Globus pallidus (tissue), 1 donor: ENCODE results near the gene WNT6.

Experiments
- DNase-seq: peaks from one replicate; pipeline ENCODE4 v3.0.0-alpha.2; 2015; ENCODE audit warnings: low spot score

The WNT6 gene

DNA sequence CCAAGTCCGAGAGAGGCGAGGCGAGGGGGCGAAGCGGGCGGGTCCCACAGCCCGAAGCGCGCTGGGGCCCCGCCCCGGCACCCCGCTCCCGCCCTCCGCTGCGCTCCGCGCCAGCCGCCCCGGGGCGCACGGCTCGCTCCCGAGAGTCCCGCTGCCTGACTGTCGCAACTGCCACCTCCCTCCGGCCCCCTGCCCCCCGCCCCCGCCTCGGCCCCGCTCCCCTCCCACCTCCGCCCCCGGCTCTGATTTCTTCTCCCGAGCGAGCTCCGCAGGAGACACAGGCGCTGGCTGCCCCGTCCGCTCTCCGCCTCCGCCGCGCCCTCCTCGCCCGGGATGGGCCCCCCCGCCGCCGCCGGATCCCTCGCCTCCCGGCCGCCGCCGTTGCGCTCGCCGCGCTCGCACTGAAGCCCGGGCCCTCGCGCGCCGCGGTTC lies at the start of gene WNT6:
TSS of gene WNT6 (plus strand) at position 250 of the 432 bp plus-strand sequence. CDS start 233 bp downstream, outside the sequence.
- DNase-seq = no peak

DNA sequence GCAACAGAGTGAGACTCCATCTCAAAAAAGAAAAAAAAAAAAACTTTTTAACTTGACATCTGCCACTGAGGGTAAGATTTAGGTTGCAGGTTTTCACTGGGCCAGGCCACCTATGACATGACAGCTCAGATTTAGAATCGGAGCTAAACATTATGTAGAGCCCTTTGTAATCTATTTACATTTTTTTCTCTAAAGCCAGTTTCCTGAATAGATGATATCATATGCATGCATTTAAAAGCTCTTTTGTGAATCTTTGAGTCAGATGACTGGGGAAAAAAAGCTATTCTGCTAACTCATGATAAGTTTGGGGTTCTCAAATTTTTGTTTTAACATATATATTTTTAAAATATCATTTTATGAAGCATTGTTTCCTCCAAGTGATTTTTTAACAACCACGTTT lies 49.3 kb upstream of the WNT6 start:
- no peak for DNase-seq

DNA sequence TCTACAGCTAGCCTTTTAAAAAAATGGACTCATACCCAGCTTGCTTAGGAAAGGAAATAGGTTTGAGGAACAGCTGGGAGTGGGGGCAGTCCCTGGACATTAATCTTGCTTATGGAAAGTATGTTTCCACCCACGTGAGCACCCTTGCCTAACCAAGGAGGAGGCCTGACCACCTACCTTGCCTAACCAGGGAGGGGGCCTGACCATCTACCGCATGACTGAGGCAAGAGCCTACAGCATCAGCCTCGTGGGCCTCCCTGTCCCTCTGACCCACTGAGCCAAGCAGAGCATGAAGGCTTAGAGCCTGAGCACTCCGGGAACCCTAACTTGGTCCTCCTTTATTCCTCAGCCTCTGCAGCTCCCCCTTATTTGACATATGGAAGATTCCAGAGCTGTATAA lies 48.2 kb upstream of the WNT6 start:
- DNase-seq = no peak

DNA sequence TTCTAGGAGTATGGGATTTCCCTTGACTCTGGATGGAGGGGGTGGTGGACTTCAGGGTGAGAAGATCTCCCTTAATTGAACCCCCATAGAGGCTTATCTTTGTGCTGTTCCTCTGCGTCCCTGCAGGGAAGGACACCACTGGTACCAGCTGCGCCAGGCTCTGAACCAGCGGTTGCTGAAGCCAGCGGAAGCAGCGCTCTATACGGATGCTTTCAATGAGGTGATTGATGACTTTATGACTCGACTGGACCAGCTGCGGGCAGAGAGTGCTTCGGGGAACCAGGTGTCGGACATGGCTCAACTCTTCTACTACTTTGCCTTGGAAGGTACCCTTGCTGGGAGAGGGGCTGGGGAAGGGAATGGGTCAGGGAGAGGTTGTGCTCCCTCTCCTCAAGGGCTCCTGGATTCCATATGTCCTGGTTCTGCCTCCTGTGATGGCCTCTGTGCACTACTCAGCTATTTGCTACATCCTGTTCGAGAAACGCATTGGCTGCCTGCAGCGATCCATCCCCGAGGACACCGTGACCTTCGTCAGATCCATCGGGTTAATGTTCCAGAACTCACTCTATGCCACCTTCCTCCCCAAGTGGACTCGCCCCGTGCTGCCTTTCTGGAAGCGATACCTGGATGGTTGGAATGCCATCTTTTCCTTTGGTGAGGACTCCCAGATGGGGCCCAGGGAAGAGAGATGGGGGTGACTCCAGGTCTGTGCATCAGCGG lies 47.3 kb upstream of the WNT6 start:
- DNase-seq = no peak

DNA sequence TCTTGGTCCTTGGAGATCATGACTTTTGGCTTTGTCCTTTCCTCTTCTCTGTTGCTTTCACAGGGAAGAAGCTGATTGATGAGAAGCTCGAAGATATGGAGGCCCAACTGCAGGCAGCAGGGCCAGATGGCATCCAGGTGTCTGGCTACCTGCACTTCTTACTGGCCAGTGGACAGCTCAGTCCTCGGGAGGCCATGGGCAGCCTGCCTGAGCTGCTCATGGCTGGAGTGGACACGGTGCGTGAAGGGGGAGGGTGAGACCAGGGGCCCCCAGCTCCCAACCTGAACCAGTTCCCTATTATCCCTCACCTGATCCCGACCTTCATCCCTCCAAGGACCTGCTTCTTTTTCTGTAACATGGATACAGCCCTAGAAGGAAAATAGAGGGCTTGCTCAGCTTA lies 46.7 kb upstream of the WNT6 start:
- no peak for DNase-seq

DNA sequence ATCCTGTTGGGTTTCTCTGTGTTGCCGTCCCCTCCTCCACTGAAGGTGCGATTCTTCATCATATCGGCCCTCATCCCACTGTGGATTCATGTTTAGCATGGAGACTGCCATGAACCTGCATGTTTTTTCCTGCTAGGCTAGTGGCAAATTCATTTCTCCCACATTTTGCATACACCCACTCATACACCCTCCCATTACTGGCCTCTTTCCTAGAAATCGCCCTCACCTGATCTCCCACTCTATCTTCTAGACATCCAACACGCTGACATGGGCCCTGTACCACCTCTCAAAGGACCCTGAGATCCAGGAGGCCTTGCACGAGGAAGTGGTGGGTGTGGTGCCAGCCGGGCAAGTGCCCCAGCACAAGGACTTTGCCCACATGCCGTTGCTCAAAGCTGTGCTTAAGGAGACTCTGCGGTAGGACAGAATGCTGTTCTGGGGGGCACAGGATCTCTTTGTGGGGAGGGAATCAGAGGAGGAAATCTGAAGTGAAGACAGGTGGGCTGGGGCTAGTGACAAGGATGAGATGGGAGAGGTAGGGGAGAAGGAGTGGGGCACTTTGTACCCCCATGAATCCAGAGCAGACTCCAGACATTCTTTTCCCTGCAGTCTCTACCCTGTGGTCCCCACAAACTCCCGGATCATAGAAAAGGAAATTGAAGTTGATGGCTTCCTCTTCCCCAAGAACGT lies 45.7 kb upstream of the WNT6 start:
- DNase-seq = no peak

DNA sequence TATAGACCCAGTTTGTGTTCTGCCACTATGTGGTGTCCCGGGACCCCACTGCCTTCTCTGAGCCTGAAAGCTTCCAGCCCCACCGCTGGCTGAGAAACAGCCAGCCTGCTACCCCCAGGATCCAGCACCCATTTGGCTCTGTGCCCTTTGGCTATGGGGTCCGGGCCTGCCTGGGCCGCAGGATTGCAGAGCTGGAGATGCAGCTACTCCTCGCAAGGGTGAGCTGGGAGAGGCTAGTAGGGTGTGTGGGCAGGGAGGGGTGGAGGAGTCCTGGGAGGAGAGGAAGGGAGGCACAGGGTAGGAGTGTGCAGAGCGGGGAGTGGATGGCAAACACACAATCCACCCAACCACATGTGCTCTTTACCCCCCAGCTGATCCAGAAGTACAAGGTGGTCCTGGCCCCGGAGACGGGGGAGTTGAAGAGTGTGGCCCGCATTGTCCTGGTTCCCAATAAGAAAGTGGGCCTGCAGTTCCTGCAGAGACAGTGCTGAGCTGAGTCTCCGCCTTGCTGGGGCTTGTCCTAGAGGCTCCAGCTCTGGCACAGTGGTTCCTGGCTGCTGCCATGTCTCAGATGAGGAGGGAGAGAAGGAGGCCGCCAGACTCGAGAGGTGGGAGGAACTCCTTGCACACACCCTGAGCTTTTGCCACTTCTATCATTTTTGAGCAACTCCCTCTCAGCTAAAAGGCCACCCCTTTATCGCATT lies 44.9 kb upstream of the WNT6 start:
- DNase-seq = no peak

DNA sequence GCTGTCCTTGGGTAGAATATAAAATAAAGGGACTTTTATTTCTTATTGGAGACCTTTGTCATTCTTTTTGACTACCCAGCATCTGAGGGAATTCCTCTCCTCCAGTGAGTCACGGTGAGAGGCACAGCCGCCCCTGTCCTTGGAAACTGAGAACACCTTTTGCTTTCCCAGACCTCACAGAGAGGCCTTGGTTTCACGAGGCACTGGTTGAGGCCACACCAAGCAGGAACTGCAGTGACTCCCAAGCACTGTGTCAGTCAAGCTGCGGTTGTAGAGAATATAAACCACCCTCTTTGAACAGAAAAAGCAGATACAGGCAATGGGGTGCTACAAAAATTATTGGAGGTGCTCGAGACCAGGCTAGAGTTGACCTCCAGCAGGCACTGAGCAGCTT lies 44.4 kb upstream of the WNT6 start:
- DNase-seq = no peak

DNA sequence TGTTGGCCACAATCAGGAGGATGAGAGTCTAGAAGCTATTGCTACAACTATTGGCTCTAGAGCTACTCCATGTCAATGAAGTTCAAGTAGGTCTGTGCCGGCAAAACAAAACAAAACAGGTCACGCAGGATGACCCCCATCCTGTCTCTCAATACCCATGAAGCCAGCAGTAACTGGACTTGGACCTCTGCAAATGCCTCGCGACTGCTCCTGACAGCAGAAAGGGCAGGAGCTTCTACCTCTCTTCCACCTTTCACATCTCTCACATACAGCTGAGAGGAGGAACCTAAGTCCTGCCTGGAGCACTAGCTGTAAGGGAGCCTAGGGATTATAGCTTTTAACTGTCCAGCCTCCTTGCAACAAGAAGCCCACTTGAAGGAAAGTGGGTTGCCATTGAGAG lies 44.0 kb upstream of the WNT6 start:
- DNase-seq = no peak

DNA sequence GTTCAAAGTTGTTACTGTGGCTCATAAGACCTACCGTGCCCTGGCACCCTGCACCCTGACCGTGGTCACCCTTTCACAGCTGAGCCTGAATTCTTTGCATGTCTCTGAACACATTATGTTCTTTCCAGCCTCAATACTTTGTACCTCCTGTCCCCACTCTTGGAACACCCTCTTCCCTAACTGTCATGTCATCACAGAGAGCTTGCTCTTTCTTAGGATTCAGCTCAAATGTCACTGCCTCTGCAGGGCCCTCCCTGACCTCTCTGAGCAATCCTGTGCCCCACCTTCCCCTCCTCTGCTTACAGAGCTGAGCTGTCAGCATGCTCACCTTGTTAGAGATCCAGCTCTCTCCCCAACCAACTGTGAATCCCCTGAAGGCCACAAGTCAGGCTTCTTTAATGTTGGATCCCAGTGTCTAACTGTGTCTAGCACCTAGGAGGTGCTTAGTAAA lies 43.0 kb upstream of the WNT6 start:
- DNase-seq = no peak

DNA sequence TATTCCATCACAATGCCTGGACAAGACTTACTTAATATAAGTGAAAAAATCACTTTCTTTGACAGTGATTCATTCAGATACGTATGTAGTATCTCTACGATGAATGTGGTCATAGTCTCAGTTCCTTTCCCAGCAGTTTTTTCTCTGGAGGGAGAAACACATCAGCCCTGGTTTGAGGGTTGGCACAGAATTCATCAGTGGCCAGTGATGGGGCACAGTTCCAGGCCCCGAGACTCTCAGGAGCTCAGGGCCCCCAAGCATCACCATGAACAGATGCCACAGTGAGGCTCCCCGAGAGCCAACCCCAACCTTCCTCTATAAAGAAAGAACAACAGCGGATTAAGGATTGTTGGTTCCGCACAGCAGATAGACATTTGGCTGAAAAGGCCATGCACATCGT lies 40.5 kb upstream of the WNT6 start:
- no peak for DNase-seq

DNA sequence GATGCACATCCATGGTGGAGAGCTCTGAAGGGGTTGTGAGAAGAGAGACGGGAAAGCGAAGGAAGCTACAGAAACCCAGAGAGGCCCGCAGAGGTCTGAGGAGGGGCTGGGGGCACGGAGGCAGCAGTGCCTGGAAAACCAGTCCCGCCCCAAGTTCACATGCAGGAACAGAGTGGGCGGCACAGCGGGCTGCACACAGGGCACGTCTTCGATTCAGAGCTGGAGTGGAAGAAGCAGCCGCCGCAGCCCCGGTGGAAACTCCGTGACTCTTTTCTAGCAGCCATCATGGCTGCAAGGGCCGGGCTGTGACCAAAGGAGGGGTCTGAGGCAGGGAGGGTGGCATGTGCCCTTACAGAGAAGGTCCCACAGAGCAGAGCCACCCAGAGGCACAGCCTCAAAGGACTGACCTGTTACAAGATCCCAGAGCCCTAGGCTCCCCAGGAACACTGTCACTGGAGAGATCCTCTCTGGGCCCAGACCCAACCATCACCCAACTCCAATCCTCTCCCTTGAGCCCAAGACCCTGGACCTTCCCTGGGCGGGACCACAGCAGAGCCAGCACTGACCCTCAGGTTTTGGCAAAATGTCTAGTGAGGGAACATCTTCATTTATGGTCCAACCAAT lies 38.7 kb upstream of the WNT6 start:
- no peak for DNase-seq

DNA sequence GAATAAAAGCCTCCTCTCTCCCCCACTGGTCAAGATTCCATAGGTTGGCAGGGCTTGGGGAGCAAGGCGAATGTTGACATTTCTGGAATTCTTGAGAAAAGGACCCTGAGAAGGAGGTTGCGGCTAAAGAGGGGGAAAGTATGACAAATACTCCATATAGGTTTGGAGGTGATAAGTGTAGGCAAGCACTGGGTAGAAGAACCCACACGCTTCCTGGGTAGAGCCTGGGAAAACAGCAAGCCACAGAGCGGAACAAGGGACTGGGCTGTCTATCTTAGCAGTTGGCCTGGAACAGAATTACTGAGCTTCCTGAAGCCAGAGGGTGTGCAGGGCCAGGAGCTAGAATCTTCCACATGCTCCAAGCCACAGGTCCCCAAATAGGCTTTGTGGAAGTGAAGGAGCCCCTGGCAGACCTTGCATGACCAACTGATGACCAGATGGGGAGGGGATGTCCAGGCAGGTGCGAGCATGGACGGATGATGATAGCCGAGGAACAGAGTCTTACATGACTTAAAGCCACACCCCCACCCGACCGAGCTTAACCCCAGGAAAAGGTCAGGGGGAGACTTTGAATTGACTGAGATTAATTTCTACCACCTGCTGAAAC lies 37.9 kb upstream of the WNT6 start:
- no peak for DNase-seq

DNA sequence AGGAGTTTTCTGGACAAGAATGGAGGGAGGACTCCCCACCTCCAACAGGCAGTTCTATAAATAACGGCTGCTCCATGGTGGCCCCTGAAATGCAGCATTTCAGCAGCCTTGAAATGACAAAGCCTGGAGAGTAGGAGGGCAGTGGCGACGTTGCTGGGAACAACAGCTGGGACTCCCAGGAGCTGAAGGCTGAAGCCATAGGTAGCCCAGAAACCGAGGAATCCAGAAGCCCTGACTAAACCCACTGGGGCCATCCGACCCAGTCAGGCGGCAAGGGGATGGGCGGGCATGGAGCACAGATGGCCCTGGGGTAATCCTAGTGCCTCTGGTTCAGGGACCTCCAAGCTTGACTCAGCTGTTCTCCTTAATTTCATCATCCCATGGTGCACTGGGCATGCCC lies 37.0 kb upstream of the WNT6 start:
- DNase-seq = no peak

DNA sequence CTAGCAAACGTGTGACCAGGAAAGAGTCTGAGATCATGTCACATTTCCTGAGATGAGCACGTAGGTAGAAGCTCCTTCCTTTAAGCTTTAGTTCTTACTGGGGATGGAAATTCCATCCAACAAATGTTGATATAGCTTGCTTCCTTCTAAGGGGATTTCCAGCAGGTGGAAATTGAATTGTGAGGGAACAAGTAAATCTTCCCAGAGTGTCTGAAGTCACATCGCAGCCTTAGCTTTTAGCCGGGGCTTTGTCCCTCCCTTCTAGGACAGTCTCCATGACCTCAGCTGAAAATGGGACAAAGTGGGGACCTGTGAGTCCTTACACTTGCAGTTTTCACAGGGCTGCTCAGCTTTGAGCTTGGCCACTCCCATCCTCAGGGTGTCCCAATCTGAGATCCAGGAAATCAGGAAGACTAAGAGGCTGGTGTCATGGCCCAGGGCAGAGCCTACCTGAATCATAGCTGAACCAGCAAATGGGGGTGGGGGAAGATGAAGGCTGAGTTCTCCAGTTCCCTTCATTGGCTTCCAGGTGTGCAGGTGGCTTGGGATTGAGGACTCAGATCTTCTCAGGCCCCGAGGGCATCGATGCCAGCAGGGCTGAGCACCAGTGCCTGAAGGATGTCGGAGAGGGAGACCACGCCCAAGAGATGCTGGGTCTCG lies 36.3 kb upstream of the WNT6 start:
- no peak for DNase-seq

DNA sequence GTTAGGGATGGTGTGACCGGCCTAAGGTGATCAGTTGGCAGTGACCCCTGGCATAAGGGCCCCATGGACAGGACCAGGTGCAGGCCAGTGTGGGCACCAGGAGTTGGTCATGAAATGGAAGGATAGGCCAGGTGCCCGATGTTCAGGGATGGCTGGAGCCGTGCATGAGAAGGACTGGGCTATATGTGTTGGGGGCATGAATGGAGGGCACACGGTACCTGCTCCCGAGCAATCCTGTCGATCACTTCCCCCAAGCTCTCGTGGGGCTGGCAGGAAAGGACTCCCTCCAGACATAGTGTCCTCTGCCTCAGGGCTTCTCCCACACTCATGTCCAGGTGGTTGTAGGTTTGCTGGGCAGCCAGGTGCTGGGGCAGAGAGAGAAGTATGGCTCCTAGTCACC lies 35.6 kb upstream of the WNT6 start:
- no peak for DNase-seq

DNA sequence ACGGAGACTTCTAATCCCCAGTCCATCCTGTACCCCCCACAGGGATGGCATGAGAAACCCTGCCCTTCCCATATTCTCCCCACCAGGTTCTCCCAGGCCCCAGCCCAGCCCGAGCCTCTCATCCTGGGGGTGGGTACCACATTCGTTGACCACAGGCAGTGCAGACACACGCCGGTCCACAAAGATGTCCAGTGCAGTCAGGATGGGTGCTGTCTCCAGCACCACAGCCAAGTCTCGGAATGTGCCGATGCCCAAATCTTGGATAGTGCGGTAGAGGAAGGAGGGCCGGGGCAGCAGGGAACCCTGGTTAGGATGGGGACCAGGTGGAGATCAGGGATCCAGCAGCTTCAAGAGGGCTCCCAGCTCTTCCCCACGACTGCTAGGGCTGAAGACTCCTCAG lies 32.8 kb upstream of the WNT6 start:
- DNase-seq = no peak

DNA sequence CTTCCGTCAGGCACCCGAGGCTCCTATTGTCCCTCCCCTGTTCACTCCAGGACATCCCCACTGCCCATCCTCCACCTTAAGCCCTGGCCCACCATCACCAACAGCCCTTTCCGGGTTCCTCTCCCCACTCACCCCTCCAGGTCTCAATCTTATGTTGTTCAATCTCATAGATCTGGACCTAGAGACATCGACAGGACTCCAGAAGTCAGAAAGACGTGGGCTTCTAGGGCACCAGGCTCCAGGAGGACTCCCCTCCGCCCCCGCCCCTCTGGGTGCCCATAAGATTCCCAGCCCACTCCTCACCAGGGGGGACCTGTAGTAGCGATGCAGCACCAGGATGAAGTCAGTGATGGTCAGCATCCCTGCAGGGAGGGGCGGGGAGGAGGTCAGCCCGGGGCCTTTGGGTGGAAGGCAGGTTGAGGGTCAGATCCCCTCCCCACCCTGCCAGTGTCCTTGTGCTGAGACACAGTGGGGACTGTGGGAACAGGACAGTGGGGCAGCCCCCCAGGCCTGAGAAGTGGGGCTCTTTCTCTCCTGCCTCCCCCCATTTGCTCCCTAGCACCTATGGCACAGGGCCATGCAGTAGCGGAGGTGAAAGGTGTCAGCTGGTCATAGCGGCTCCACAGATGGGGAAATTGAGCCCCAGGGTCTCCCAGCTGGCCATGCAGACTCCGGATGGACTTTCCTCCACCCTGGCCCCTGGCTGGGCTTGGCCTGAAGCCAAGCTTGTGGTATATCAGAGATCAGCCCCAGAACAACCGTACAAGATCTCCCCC lies 31.7 kb upstream of the WNT6 start:
- DNase-seq = no peak

DNA sequence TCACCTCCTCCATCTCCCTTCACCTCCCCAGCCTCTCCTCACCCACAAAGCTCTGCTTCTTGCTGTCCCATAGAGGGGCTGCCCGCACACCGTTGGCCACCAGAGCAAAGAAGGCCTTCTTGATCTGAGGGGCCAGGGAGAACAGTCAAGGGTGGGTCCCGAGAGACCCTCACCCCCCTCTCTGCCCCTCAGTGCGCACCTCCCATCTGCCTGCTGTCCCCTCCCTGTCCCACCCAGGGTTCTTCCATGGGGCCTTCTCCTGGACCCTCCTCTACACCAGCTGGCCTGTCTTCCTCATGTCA lies 31.2 kb upstream of the WNT6 start:
- no peak for DNase-seq

DNA sequence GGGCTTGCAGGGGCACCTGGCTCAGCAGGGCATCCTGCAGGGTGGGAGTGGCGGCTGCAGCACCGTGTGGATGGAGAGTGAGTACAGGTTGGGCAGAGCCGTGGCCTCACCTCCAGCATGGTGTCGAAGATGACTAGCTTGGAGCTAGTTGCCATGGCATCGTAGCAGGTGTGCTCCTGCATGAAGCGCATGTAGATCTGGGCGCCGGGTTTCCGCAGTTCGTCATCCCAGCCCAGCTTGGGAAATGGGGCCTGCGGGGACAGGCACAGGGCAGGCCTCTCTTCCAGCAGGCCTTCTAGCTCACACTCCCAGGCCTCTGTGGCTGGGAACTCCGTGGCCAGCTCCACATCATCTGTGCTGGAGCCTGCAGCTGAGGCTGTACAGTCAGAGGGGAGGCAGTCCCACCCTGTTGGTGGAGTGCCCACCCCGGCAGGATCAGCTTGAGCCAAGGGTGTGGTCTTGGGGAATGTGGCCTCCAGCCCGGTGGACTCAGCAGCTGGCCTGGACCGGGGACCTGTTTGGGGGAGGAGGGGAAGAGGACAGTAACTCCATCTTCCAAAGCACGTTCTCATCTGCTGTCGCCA lies 29.6 kb upstream of the WNT6 start:
- no peak for DNase-seq
